Caco-2 (cell line): Measurements from ENCODE around the gene ISL2. TPM values are rescaled to one million over a fixed set of nuclear protein-coding genes. Genes with fewer than 3 reads are reported as not detected.

Experiments used
- BruUV-seq: library from RNA; stranded (reverse); fragments of 400-500 nt; replicated peaks from 2 replicates; lab custom pipeline; 2021; lab: Mats Ljungman, UMichigan
- CTCF ChIA-PET: fragments of 300-600 bp; sonication (Branson Sonifier 250); formaldehyde crosslinking; loops from one replicate; lab custom pipeline; 2022; ENCODE audit warnings: antibody characterized with exemption; lab: Charles Lee
- POLR2A ChIA-PET: fragments of 300-600 bp; sonication (Branson Sonifier 250); formaldehyde crosslinking; loops from one replicate; lab custom pipeline; 2022; ENCODE audit warnings: antibody characterized with exemption; lab: Charles Lee
- DNase-seq, 2 experiments: peaks; one replicate each; pipeline versions ENCODE4 v3.0.0 to v3.0.0-alpha.2; 2020 to 2022
- H3K27me3 ChIP-seq: replicated peaks from 2 replicates; pipeline ENCODE4 v1.6.0; 2011; ENCODE audit warnings: low read length; ENCODE audit not compliant: control insufficient read depth, insufficient read depth
- H3K36me3 ChIP-seq: 2 replicates; pipeline ENCODE4 v1.5.1; 2011; ENCODE audit warnings: low read length; ENCODE audit not compliant: control insufficient read depth, insufficient read depth
- H3K4me1 ChIP-seq: fragments of 250-450 bp; sonication (Bioruptor Pico); 2 replicates; pipeline ENCODE4 v1.5.1; 2020; ENCODE audit warnings: mild to moderate bottlenecking
- H3K4me3 ChIP-seq: 2 replicates; pipeline ENCODE4 v1.5.1; 2011; ENCODE audit warnings: low read depth, mild to moderate bottlenecking, control low read depth, low read length
- H3K9me3 ChIP-seq: fragments of 250-450 bp; sonication (Bioruptor Pico); 2 replicates; pipeline ENCODE4 v1.5.1; 2020; ENCODE audit warnings: mild to moderate bottlenecking, moderate library complexity
- H3K27ac Mint-ChIP-seq: one replicate; pipeline ENCODE4 v1.8.0; 2022; ENCODE audit warnings: mixed read lengths; ENCODE audit not compliant: unreplicated experiment
- H3K27me3 Mint-ChIP-seq: one replicate; pipeline ENCODE4 v1.8.0; 2022; ENCODE audit warnings: mixed read lengths; ENCODE audit not compliant: insufficient read depth, unreplicated experiment
- H3K36me3 Mint-ChIP-seq: one replicate; pipeline ENCODE4 v1.8.0; 2022; ENCODE audit warnings: mild to moderate bottlenecking, mixed read lengths; ENCODE audit not compliant: insufficient read depth, unreplicated experiment
- H3K4me1 Mint-ChIP-seq: one replicate; pipeline ENCODE4 v1.8.0; 2022; ENCODE audit warnings: low read depth, mixed read lengths; ENCODE audit not compliant: unreplicated experiment
- H3K4me3 Mint-ChIP-seq: one replicate; pipeline ENCODE4 v1.8.0; 2022; ENCODE audit warnings: mild to moderate bottlenecking, moderate library complexity, mixed read lengths; ENCODE audit not compliant: unreplicated experiment
- H3K9me3 Mint-ChIP-seq: one replicate; pipeline ENCODE4 v1.8.0; 2022; ENCODE audit warnings: mixed read lengths; ENCODE audit not compliant: unreplicated experiment
- intact Hi-C: fragments of 100-400 bp; cut with micrococcal nuclease; formaldehyde crosslinking; loops from one replicate; pipeline ENCODE4 v1.10.0; 2022; ENCODE audit not compliant: unreplicated experiment
- total RNA-seq: library from RNA; stranded (reverse); gene quantifications from 2 replicates; pipeline ENCODE4 v1.2.3, GENCODE V29; 2022
- TF ChIP-seq, protein P1 (sequence below), 2 experiments: fragments of 200-600 bp in 1 of 2; IDR thresholded peaks; 1 replicate in 1 of 2; 2 replicates in 1 of 2; pipeline versions ENCODE4 v1.5.1 to v1.8.0; 2011 to 2022; ENCODE audit warnings: antibody characterized with exemption in 1 of 2, control low read depth in 1 of 2, inconsistent platforms in 1 of 2, low read depth in 1 of 2, low read length in 1 of 2, mild to moderate bottlenecking in 1 of 2, moderate library complexity in 1 of 2; ENCODE audit not compliant: insufficient read depth in 1 of 2, severe bottlenecking in 1 of 2, unreplicated experiment in 1 of 2

Gene ISL2
- total RNA-seq, 1 experiment from 2014 or later, result 11.0 TPM

DNA sequence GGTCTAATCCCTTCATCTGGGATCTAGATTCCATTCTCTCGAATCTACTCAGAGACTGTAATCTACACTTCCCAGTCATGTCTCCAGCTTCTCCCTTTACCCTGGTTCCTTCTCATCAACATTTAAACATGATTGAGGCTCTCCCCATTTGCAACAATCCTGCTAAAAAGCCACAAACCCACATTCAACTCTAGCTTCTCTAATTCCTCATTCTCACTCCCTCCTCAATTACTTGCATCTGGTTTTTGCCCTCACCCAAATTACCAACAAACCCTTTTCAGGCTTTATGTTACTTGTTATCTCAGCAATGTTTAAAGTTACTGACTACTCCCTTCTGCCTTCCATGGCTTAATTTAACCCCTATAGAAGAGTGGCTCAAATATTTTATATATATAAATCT, 36.8 kb upstream of the ISL2 start:
- H3K4me1 Mint-ChIP-seq, result peaks cover 6% of the 10 kb centered on the region

DNA sequence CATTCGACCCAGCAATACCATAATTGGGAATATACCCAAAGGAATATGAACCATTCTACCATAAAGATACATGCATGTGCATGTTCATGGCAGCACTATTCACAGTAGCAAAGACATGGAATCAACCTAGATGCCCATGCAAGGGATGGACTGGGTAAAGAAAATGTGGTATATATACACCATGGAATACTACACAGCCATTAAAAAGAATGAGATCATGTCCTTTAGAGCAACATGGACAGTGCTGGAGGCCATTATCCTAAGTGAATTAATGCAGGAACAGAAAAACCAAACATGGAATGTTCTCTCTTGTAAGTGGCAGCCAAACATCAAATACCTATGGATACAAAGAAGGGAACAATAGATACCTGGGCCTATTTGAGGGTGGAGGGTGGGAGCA, 32.7 kb upstream of the ISL2 start:
- Mint-ChIP-seq H3K4me1 (peaks cover 8% of the 10 kb centered on the region), H3K9me3 (no peaks in the 10 kb centered on the region), H3K36me3 (peaks cover 6% of the 10 kb centered on the region), H3K27ac (no peak overlapping the region), H3K27me3 (no peaks in the 10 kb centered on the region), H3K4me3 (no peak overlapping the region)
- ChIA-PET POLR2A (no interaction called here), CTCF (no interaction called here)
- Histone ChIP-seq H3K9me3 (no peaks in the 10 kb centered on the region), H3K36me3 (no peaks in the 10 kb centered on the region), H3K27me3 (no peaks in the 10 kb centered on the region), H3K4me1 (peaks cover 8% of the 10 kb centered on the region; the same call in 1 of the 2 replicates), H3K4me3 (no peak overlapping the region)
- no TSS peak for BruUV-seq
- intact Hi-C loops, result no loop called here
- TF ChIP-seq, protein P1, sequence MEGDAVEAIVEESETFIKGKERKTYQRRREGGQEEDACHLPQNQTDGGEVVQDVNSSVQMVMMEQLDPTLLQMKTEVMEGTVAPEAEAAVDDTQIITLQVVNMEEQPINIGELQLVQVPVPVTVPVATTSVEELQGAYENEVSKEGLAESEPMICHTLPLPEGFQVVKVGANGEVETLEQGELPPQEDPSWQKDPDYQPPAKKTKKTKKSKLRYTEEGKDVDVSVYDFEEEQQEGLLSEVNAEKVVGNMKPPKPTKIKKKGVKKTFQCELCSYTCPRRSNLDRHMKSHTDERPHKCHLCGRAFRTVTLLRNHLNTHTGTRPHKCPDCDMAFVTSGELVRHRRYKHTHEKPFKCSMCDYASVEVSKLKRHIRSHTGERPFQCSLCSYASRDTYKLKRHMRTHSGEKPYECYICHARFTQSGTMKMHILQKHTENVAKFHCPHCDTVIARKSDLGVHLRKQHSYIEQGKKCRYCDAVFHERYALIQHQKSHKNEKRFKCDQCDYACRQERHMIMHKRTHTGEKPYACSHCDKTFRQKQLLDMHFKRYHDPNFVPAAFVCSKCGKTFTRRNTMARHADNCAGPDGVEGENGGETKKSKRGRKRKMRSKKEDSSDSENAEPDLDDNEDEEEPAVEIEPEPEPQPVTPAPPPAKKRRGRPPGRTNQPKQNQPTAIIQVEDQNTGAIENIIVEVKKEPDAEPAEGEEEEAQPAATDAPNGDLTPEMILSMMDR (IDR thresholded peaks at IDR 0.05; ENCODE audit: insufficient read depth in 1 of 2, low read depth in 1 of 2, low read length in 1 of 2, severe bottlenecking in 1 of 2, unreplicated experiment in 1 of 2), result no peak
- no peak for DNase-seq

More for the DNA sequence above, 36.8 kb upstream of the ISL2 start:
- H3K9me3 ChIP-seq, result no peaks in the 10 kb centered on the region
- Mint-ChIP-seq H3K27ac (no peak overlapping the region), H3K4me3 (no peak overlapping the region), H3K9me3 (no peaks in the 10 kb centered on the region), H3K27me3 (no peaks in the 10 kb centered on the region), H3K36me3 (no peaks in the 10 kb centered on the region)
- H3K4me1 ChIP-seq, result 0 out of 2 replicates have a peak, but pooled peaks cover 7% of the 10 kb centered on the region
- ChIA-PET POLR2A (interaction anchor here (1.9 kb wide), 1 partner anchor 12 kb away, joined by 4 read pairs; the partner anchor contains the start of gene ETFA), CTCF (interaction anchor here (0.7 kb wide), 1 partner anchor 568 kb away, joined by 3 read pairs; no protein-coding TSS in a partner anchor)
- TF ChIP-seq, protein P1 (IDR thresholded peaks at IDR 0.05; ENCODE audit: insufficient read depth in 1 of 2, low read depth in 1 of 2, low read length in 1 of 2, severe bottlenecking in 1 of 2, unreplicated experiment in 1 of 2), result no peak
- no peaks in the 10 kb centered on the region for H3K36me3 ChIP-seq
- no peak overlapping the region for H3K4me3 ChIP-seq
- BruUV-seq, result no TSS peak
- no peak for DNase-seq
- intact Hi-C loops, result no loop called here
- no peaks in the 10 kb centered on the region for H3K27me3 ChIP-seq

DNA sequence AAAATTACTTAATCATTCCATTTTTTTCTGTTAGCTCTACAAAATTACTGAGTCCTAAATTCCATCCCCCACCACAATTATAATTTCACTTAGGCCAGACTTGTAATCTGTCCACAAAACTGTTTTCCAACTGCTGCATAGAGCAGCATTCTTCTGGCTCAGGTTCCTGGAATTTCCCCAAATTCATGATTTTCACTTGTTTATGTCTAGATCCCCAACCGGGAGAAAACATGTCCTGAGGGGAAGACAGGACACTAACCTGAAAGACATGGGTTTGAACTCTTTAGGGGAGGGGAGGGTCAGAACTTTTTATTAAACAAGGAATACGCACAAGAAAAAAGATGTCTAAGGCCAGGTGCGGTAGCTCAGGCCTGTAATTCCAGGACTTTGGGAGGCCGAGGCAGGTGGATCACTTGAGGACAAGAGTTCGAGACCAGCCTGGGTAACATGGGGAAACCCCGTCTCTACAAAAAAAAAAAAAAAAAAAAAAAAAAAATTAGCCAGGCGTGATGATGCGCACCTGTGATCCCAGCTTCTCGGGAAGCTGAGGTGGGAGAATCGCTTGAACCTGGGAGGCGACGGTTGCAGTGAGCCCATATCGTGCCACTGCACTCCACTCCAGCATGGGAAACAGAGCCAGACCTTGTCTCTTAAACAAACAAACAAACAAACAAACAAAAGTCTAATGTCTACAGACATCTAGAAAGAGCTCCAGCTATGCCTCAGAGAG, 26.8 kb upstream of the ISL2 start:
- intact Hi-C loops, result loop anchor here (2.0 kb wide), 1 partner anchor 27 kb away; the partner anchor contains the start of gene ISL2
- Histone ChIP-seq H3K27me3 (no peaks in the 10 kb centered on the region), H3K36me3 (no peaks in the 10 kb centered on the region), H3K4me1 (peaks cover 35% of the 10 kb centered on the region), H3K9me3 (no peaks in the 10 kb centered on the region), H3K4me3 (peak overlapping the region; percentile 75)
- H3K36me3 Mint-ChIP-seq, result peaks cover 22% of the 10 kb centered on the region
- H3K4me3 Mint-ChIP-seq, result peak overlapping the region; percentile 63
- no peaks in the 10 kb centered on the region for H3K27me3 Mint-ChIP-seq
- DNase-seq, result no peak
- TF ChIP-seq, protein P1 (IDR thresholded peaks at IDR 0.05; ENCODE audit: insufficient read depth in 1 of 2, low read depth in 1 of 2, low read length in 1 of 2, severe bottlenecking in 1 of 2, unreplicated experiment in 1 of 2), result no peak
- peak overlapping the region; percentile 40 for H3K27ac Mint-ChIP-seq
- peaks cover 25% of the 10 kb centered on the region for H3K4me1 Mint-ChIP-seq
- no TSS peak for BruUV-seq
- CTCF ChIA-PET, result no interaction called here
- no peaks in the 10 kb centered on the region for H3K9me3 Mint-ChIP-seq
- POLR2A ChIA-PET, result interaction anchor here (0.6 kb wide), 2 partner anchors 36 to 46 kb away, joined by 3 to 9 read pairs; no protein-coding TSS in a partner anchor
